Testis (tissue), 2 donors: ENCODE results near the gene KMT2B.

Experiments used
- POLR2A ChIP-seq: fragments of 450-650 bp; IDR thresholded peaks from one replicate; pipeline ENCODE4 v1.6.1; 2017; ENCODE audit warnings: antibody characterized with exemption, mild to moderate bottlenecking, moderate library complexity
- TF ChIP-seq, protein P1 (sequence below), 3 experiments: fragments of 450-650 bp in 2 of 3; fragments of 200-600 bp in 1 of 3; sonication (generic) in 1 of 3; IDR thresholded peaks; one replicate each; pipeline ENCODE4 v1.5.1; 2016 to 2019; ENCODE audit warnings: antibody characterized with exemption in 3 of 3, mild to moderate bottlenecking in 2 of 3, moderate library complexity in 1 of 3

DNA sequence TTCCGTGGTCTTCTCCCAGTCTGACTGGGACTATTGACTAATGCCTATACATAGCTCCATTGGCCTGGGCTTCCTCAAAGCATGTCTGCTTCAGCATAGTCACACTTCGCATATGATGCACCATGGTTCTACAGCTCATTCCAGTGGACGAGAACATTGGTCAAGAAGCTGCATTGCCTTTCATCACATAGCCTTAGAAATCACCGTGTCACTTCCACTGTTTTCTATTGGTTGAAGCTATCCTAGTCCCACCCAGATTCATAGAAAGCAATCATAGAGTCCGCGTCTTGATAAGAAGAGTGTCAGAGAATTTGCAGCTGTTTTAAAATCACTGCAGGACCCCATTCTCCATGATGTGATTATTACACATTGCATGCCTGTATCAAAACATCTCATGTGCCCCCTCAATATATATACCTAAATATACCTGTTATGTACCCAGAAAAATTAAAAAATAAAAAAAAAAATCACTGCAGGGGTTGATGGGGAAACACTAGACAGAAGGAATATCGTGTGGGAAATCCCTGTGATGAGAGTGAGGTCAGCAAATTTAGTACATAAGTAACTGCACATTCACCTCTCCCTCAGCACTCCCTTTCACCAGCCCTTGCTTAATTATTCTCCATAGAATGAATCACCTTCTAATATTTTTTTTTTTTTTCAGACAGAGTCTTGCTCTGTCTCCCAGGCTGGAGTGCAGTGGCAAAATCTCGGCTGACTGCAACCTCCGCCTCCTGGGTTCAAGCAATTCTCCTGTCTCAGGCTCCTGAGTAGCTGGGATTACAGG is 55.4 kb downstream of the KMT2B start:
- TF ChIP-seq, protein P1, sequence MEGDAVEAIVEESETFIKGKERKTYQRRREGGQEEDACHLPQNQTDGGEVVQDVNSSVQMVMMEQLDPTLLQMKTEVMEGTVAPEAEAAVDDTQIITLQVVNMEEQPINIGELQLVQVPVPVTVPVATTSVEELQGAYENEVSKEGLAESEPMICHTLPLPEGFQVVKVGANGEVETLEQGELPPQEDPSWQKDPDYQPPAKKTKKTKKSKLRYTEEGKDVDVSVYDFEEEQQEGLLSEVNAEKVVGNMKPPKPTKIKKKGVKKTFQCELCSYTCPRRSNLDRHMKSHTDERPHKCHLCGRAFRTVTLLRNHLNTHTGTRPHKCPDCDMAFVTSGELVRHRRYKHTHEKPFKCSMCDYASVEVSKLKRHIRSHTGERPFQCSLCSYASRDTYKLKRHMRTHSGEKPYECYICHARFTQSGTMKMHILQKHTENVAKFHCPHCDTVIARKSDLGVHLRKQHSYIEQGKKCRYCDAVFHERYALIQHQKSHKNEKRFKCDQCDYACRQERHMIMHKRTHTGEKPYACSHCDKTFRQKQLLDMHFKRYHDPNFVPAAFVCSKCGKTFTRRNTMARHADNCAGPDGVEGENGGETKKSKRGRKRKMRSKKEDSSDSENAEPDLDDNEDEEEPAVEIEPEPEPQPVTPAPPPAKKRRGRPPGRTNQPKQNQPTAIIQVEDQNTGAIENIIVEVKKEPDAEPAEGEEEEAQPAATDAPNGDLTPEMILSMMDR (IDR thresholded peaks at IDR 0.05): no peak
- TF ChIP-seq POLR2A: no peak
